SKM-1 treated with dmso at 0.1 percent for 144 hours (cell line): ENCODE results near the gene HOXB3.

Experiments
- DNase-seq: peaks from one replicate; lab custom pipeline; 2025; ENCODE audit not compliant: unreplicated experiment; lab: John Stamatoyannopoulos, UW

HOXB3 gene

GRCh38 chr17:48626245-48627117 lies 36.4 kb upstream of the HOXB3 start, which contains the start of gene HOXB9:
HOXB9 (minus strand) TSS chr17:48626358; CDS start chr17:48626269, 89 bp downstream.
- no peak for DNase-seq

GRCh38 chr17:48625495-48626244 lies 35.6 kb upstream of the HOXB3 start:
- no peak for DNase-seq

- no peak for DNase-seq
These were observed 34.8 kb upstream of the HOXB3 start for GRCh38 chr17:48624544-48625494.

- DNase-seq: no peak
These were observed 34.1 kb upstream of the HOXB3 start for GRCh38 chr17:48624118-48624517.

DNA sequence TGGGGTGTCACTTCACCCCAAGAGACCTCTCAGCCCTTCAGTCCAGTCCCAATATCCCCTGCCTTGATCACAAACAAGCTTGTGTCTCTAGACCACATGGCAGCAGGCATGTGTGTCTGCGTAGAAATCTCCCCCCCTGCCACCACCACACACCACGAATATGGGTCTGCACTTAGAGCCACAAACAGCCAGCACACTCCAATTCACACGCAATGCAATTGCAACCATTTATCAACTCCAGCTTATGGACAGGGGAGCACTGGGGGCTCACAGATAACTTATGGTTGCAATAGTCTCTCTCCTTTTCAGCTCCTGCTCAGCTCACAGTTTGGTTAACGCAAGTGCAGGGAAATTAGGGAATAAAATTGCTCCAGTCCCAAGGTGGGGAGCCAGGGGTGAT lies 33.5 kb upstream of the HOXB3 start:
- DNase-seq: no peak

DNA sequence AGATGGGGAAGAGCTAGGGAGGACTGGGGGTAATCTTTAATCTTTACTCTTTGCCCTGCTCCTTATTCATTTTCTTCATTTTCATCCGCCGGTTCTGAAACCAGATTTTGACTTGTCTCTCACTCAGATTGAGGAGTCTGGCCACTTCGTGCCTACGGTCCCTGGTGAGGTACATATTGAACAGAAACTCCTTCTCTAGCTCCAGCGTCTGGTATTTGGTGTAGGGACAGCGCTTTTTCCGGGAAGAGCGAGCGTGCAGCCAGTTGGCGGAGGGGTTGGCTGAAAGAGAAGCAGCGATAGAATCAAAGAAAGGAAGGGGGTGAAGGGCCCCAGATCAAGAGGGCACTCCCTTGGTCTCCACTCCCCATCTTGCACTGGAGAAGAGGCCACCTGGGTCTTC lies 32.8 kb upstream of the HOXB3 start:
- no peak for DNase-seq

- DNase-seq: no peak
These were observed 31.7 kb upstream of the HOXB3 start for GRCh38 chr17:48621410-48622392.

DNA sequence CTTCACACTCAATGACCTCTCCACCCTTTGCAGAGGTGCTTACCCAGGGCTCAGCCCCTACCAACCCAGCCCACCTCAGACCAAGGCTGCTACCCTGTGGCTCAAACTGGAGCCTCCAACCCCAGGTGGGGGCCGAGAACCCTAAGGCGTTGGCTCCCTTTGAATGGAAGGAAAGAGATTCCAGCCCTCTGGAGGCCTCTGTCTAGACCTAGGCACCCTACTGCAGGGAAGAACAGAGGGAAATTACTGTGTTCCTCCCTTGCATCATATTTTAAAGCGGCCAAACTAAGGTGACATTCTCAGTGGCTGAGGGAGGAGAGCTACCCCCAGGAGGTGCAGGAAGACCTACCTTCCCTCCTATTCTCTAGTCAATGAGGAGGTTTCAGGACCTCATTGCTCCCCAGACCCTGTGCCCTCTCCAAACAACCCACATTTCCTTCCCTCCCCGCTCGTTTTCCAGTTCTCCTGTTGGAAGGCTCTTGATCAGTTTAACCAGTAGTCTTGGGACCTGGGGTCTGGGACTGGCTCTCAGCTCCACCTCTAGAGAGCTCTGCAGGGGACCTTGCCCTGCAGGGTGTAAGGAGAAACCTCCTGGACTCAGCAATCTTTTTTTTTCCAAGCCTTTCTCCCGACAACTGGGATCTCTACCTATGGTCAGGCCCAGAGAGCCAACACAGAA lies 30.6 kb upstream of the HOXB3 start:
- DNase-seq: no peak

- no peak for DNase-seq
These were observed 29.9 kb upstream of the HOXB3 start for GRCh38 chr17:48619826-48620449.

DNA sequence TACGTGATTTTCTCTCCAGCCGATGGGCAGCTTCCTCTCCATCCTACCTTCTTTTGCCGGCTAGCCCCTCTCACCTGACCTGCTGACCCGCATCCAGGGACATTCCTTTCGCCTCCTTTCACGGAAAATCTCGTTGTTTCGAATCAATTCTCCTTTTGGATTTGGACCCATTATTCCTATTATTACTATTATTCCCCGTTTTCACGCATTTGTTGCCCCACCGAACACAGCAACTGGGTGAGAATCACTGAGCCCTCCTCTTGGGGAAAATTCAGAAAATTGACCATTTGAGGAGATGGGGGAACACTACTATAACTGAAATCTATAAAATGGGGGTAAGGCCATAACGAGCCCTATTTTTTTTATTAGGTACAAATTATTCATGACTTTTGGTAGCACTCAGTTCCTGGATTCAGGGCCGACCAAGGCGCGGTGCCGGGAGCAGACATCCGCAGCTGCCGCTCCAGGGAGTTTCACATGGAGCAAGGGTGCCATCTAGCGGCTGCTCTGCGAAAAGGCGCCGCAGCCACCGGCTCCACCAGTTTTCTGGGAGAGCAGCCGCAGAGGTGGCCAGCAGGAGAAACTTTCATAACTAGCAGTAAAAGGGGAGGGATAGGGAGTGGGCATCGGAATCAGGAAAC lies 28.3 kb upstream of the HOXB3 start:
- peak; percentile 69 for DNase-seq

DNA sequence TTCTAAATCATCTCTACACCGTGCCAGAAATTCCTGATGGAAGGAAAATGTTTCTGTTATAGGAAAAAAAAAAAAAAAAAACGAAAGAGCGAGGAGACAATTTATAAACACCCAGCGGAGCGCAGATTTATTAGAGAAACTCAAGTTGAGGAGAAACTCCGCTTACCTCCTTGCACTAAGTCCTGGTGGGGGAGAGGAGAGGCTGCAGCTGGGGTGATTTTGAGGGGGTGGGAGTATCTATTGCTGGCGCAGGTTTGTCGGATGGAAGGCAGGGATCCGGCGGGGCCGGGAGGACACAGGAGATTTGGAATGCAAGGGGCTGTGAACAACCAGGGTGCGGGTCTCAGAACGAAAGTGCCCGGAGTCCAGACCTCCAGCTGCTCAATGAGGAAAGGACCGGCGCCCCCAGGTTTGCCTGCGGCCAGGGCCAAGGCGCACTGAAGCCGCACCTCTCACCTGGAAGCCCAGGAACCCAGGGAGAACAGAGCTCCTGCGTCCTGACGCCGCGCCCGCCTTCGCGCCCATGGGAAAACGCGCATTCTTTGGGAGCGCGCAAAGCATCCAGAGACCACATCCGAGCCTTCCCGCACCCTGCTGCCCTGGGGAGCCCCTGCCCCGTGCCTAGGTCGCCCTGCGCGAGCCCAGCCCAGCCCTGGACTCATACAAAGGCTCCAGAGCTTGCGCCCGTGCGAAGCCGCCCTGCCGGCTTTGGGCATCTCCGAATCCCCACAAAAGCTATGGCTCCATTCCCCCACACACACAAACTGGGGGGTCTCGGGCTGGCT lies 27.6 kb upstream of the HOXB3 start:
- DNase-seq: no peak

GRCh38 chr17:48616717-48617470 lies 26.9 kb upstream of the HOXB3 start:
- DNase-seq: no peak

GRCh38 chr17:48615963-48616716 lies 26.1 kb upstream of the HOXB3 start:
- no peak for DNase-seq

DNA sequence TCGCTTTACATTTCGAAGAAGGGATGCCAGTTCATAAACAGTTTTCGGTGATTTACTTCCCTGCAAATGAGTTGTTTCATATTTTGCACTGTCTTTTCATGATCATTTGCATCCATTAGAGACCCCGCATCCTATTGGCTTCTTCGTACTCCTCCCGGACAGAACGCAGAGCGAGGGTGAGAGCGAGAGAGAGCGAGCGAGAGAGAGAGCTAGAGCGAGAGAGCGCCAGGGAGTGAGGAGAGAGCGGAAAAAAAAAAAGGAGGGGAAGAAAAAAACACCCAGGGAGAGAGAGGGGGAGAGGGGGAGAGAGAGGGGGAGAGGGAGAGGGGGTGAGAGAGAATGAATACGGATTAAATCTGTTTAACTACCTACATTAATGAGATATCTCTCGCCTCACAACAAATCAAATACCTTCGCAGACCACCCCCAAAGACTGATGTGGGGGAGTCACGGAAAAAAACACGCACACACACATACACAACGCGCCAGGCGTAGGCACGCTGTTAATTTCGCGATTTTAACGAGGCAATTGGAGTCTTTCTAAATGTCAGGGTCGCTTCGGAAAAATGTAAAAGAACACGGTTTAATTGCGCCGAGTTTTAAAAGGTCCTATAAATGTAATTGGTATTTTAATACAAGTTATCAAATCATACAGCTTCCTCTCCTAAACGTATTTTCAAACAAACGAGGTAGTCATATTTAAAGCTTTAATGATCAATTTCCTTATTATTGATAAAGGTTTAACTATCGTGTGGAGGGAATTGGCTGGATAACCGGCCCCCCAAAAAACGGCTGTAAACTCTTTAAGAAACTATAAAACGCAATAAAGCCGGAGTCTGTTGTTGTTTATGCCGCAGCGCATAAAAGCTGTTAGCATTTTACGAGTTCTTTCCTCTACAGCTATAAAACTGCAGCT lies 25.3 kb upstream of the HOXB3 start, which contains the start of gene HOXB8:
TSS of gene HOXB8 (minus strand) at position 246 of the 916 bp plus-strand sequence. CDS start 588 bp downstream, outside the sequence.
- DNase-seq: no peak
